IMR-90 (cell line): ENCODE data around the gene OR2V2. TPM values are rescaled to one million over a fixed set of nuclear protein-coding genes. Genes with fewer than 3 reads are reported as not detected.

Experiments used
- ATAC-seq: fragments of 200-7000 bp; cut with Tn5 transposase; 2 replicates; pipeline ENCODE4 v1.9.1; 2020; ENCODE audit warnings: low read depth, mild to moderate bottlenecking, moderate library complexity
- BruUV-seq: library from RNA; stranded (reverse); fragments of 400-500 nt; replicated peaks from 2 replicates; lab custom pipeline; 2021; lab: Mats Ljungman, UMichigan
- CTCF ChIA-PET: fragments of 300-600 bp; formaldehyde crosslinking; extraction: SDS; loops from one replicate; lab custom pipeline; 2021; ENCODE audit warnings: antibody characterized with exemption; lab: Yijun Ruan, JAX
- POLR2A ChIA-PET: fragments of 300-600 bp; sonication (Branson Sonifier 250); formaldehyde crosslinking; loops from one replicate; lab custom pipeline; 2022; ENCODE audit warnings: antibody characterized with exemption; ENCODE audit not compliant: unreplicated experiment; lab: Charles Lee
- DNase-seq: peaks from one replicate; pipeline ENCODE4 v3.0.0; 2013
- H2AFZ ChIP-seq: replicated peaks from 2 replicates; pipeline ENCODE3; 2013; ENCODE audit warnings: low read length, mild to moderate bottlenecking; ENCODE audit not compliant: poor library complexity
- H2AK5ac ChIP-seq: 2 replicates; pipeline ENCODE4 v1.6.1; 2013; ENCODE audit warnings: low read depth, low read length, inconsistent platforms
- H2AK9ac ChIP-seq: replicated peaks from 2 replicates; pipeline ENCODE3; 2013; ENCODE audit warnings: mild to moderate bottlenecking, low read depth, low read length, moderate library complexity; ENCODE audit not compliant: poor library complexity
- H2BK120ac ChIP-seq: 2 replicates; pipeline ENCODE4 v1.6.1; 2013; ENCODE audit warnings: low read depth, low read length, inconsistent platforms
- H2BK15ac ChIP-seq: 3 replicates; pipeline ENCODE4 v1.6.1; 2013; ENCODE audit warnings: low read depth, low read length, inconsistent platforms
- H2BK20ac ChIP-seq: 2 replicates; pipeline ENCODE4 v1.6.1; 2013; ENCODE audit warnings: low read depth, mild to moderate bottlenecking, inconsistent platforms, low read length, moderate library complexity
- H2BK5ac ChIP-seq: 2 replicates; pipeline ENCODE4 v1.6.1; 2013; ENCODE audit warnings: mild to moderate bottlenecking, low read depth, low read length, inconsistent platforms; ENCODE audit not compliant: poor library complexity, severe bottlenecking
- H3K14ac ChIP-seq: replicated peaks from 2 replicates; pipeline ENCODE4 v1.6.1; 2013; ENCODE audit warnings: low read depth, low read length, inconsistent platforms
- H3K18ac ChIP-seq: 2 replicates; pipeline ENCODE4 v1.6.1; 2013; ENCODE audit warnings: low read depth, low read length, control low read depth
- H3K23ac ChIP-seq: 2 replicates; pipeline ENCODE4 v1.6.1; 2013; ENCODE audit warnings: low read depth, low read length, inconsistent platforms
- H3K27ac ChIP-seq: 2 replicates; pipeline ENCODE4 v1.5.1; 2013; ENCODE audit warnings: mild to moderate bottlenecking, control low read depth, low read length; ENCODE audit not compliant: insufficient read depth
- H3K27me3 ChIP-seq: 2 replicates; pipeline ENCODE4 v1.6.1; 2013; ENCODE audit warnings: low read length; ENCODE audit not compliant: control insufficient read depth, insufficient read depth
- H3K36me3 ChIP-seq: 2 replicates; pipeline ENCODE4 v1.6.1; 2013; ENCODE audit warnings: low read length, mixed read lengths; ENCODE audit not compliant: control insufficient read depth, insufficient read depth
- H3K4ac ChIP-seq: 2 replicates; pipeline ENCODE4 v1.6.1; 2013; ENCODE audit warnings: low read depth, low read length, inconsistent platforms
- H3K4me1 ChIP-seq: 2 replicates; pipeline ENCODE4 v1.6.1; 2013; ENCODE audit warnings: low read length, mixed read lengths; ENCODE audit not compliant: control insufficient read depth, insufficient read depth
- H3K4me2 ChIP-seq: 2 replicates; pipeline ENCODE4 v1.6.1; 2013; ENCODE audit warnings: low read depth, mild to moderate bottlenecking, control low read depth, low read length, moderate library complexity
- H3K4me3 ChIP-seq: 2 replicates; pipeline ENCODE4 v1.5.1; 2013; ENCODE audit warnings: low read depth, mild to moderate bottlenecking, control low read depth, low read length, moderate library complexity; ENCODE audit not compliant: insufficient read depth
- H3K56ac ChIP-seq: 2 replicates; pipeline ENCODE4 v1.6.1; 2013; ENCODE audit warnings: low read length, inconsistent platforms; ENCODE audit not compliant: insufficient read depth; ENCODE audit errors: extremely low read depth
- H3K79me1 ChIP-seq, 2 experiments: 2 replicates each; pipeline ENCODE4 v1.6.1; 2013; ENCODE audit warnings: low read length in 2 of 2, inconsistent platforms in 1 of 2, low read depth in 1 of 2
- H3K9ac ChIP-seq: 2 replicates; pipeline ENCODE4 v1.6.1; 2013; ENCODE audit warnings: low read depth, low read length, control low read depth
- H3K9me1 ChIP-seq: 2 replicates; pipeline ENCODE4 v1.6.1; 2013; ENCODE audit warnings: low read length, inconsistent platforms; ENCODE audit not compliant: insufficient read depth
- H3K9me3 ChIP-seq: 2 replicates; pipeline ENCODE4 v1.6.1; 2013; ENCODE audit warnings: low read length; ENCODE audit not compliant: control insufficient read depth, insufficient read depth
- H4K20me1 ChIP-seq: 2 replicates; pipeline ENCODE4 v1.6.1; 2013; ENCODE audit warnings: low read length, inconsistent platforms; ENCODE audit not compliant: insufficient read depth
- H4K5ac ChIP-seq: 2 replicates; pipeline ENCODE4 v1.6.1; 2013; ENCODE audit warnings: mild to moderate bottlenecking, low read depth, low read length, control low read depth
- H4K8ac ChIP-seq, 2 experiments: 2 replicates each; pipeline ENCODE4 v1.6.1; 2013; ENCODE audit warnings: low read depth in 2 of 2, low read length in 2 of 2, control low read depth in 1 of 2, inconsistent platforms in 1 of 2
- H4K91ac ChIP-seq: 2 replicates; pipeline ENCODE4 v1.6.1; 2013; ENCODE audit warnings: low read depth, low read length, inconsistent platforms; ENCODE audit not compliant: insufficient read depth
- CHD1 ChIP-seq: IDR thresholded peaks from 2 replicates; pipeline ENCODE4 v1.6.1; 2012; ENCODE audit warnings: low read depth, low read length, improper control_type of control experiment
- CTCF ChIP-seq: conservative IDR thresholded peaks from 2 replicates; pipeline ENCODE4 v1.5.1; 2012; ENCODE audit warnings: mild to moderate bottlenecking, low read depth, low read length, improper control_type of control experiment
- ELK1 ChIP-seq: fragments of 150-350 bp; IDR thresholded peaks from 2 replicates; pipeline ENCODE4 v1.6.1; 2016; ENCODE audit warnings: low read depth, mild to moderate bottlenecking, low read length, moderate library complexity, borderline replicate concordance
- FOS ChIP-seq: fragments of 150-350 bp; IDR thresholded peaks from 2 replicates; pipeline ENCODE4 v1.6.1; 2016; ENCODE audit warnings: low read depth, low read length
- MAFK ChIP-seq: IDR thresholded peaks from 2 replicates; pipeline ENCODE4 v1.6.1; 2012; ENCODE audit warnings: low read depth, low read length, improper control_type of control experiment
- NFE2L2 ChIP-seq: fragments of 150-350 bp; IDR thresholded peaks from 2 replicates; pipeline ENCODE4 v1.6.1; 2016; ENCODE audit warnings: low read depth, mild to moderate bottlenecking, low read length
- RAD21 ChIP-seq: IDR thresholded peaks from 2 replicates; pipeline ENCODE4 v1.6.1; 2012; ENCODE audit warnings: low read length, improper control_type of control experiment
- RCOR1 ChIP-seq: IDR thresholded peaks from 2 replicates; pipeline ENCODE4 v1.6.1; 2012; ENCODE audit warnings: mild to moderate bottlenecking, low read length, improper control_type of control experiment; ENCODE audit not compliant: insufficient replicate concordance
- RFX5 ChIP-seq: IDR thresholded peaks from 2 replicates; pipeline ENCODE4 v1.8.0; 2012; ENCODE audit warnings: low read depth, mild to moderate bottlenecking, low read length, moderate library complexity
- SMC3 ChIP-seq: fragments of 150-350 bp; IDR thresholded peaks from 2 replicates; pipeline ENCODE4 v1.6.1; 2016; ENCODE audit warnings: low read depth, mild to moderate bottlenecking, antibody characterized with exemption, low read length, moderate library complexity
- WGBS, 2 experiments: methylation state at CpG; one replicate each; pipeline versions ENCODE4 v1.1.5 to v1.1.7; 2013; ENCODE audit warnings: missing lambda C conversion rate in 2 of 2; ENCODE audit not compliant: insufficient read length in 1 of 2; ENCODE audit errors: extremely low coverage in 2 of 2; 5-methylcytosine and 5-hydroxymethylcytosine counted together
- dilution Hi-C: fragments of 300-500 bp; cut with HindIII; formaldehyde crosslinking; loops from one replicate; pipeline ENCODE4 v1.14.3; 2018; ENCODE audit warnings: low sequenced_read_pairs; ENCODE audit not compliant: unreplicated experiment
- in situ Hi-C: fragments of 300-500 bp; cut with MboI; formaldehyde crosslinking; loops from 3 replicates; pipeline ENCODE4 v1.14.3; 2019; ENCODE audit warnings: low sequenced_read_pairs, inconsistent platforms, mixed read lengths
- intact Hi-C: fragments of 100-400 bp; cut with micrococcal nuclease; formaldehyde crosslinking; loops from 2 replicates; pipeline ENCODE4 v1.10.0; 2022
- polyA plus RNA-seq, 3 experiments: library from polyadenylated mRNA; depleted of rRNA; stranded (reverse); fragments of >200 nt; gene quantifications; 2 replicates each; pipeline ENCODE4 v1.2.3, GENCODE V29; 2012; ENCODE audit warnings: low replicate concordance in 1 of 3
- total RNA-seq: library from RNA; depleted of rRNA; stranded (reverse); fragments of >200 nt; gene quantifications from 2 replicates; pipeline ENCODE4 v1.2.3, GENCODE V29; 2012

The OR2V2 gene
- total and polyA plus RNA-seq, 2 of the 4 experiments (the other 2 are of a cell fraction): not detected

- no peak overlapping the region for H2AK9ac ChIP-seq
- H3K4ac ChIP-seq: no peak overlapping the region
- peaks cover 19% of the 10 kb centered on the region for H3K27me3 ChIP-seq
- H3K79me1 ChIP-seq: no peaks in the 10 kb centered on the region
- no peak overlapping the region for H3K14ac ChIP-seq
- no peak overlapping the region for H3K4me2 ChIP-seq
- no peak overlapping the region for H3K56ac ChIP-seq
- TF ChIP-seq MAFK: no peak
- no peak for TF ChIP-seq NFE2L2
- no peak for TF ChIP-seq ELK1
- TF ChIP-seq CHD1: no peak
- no peak for TF ChIP-seq RAD21
- no peak for TF ChIP-seq FOS
- TF ChIP-seq CTCF: no peak
- TF ChIP-seq RFX5: no peak
- TF ChIP-seq RCOR1: no peak
- TF ChIP-seq SMC3: no peak
- H4K91ac ChIP-seq: no peak overlapping the region
- no peak overlapping the region for H3K27ac ChIP-seq
- in situ Hi-C loops: no loop called here
- no peak overlapping the region for H2BK5ac ChIP-seq
- no peak overlapping the region for H2BK15ac ChIP-seq
- no peak overlapping the region for H4K5ac ChIP-seq
- H3K9me1 ChIP-seq: no peaks in the 10 kb centered on the region; the same call in 1 of the 2 replicates
- no peak overlapping the region for H2AK5ac ChIP-seq
- no peak for ATAC-seq
- no TSS peak for BruUV-seq
- H3K4me3 ChIP-seq: no peak overlapping the region
- no CpG with 5 or more reads among the region's 11 CpGs for WGBS, 2 experiments
- no peaks in the 10 kb centered on the region for H3K36me3 ChIP-seq
- H2AFZ ChIP-seq: peak overlapping the region; percentile 23
- no peaks in the 10 kb centered on the region for H3K4me1 ChIP-seq
- DNase-seq: no peak
- no peak overlapping the region for H3K23ac ChIP-seq
- H4K8ac ChIP-seq: no peak overlapping the region
- H3K18ac ChIP-seq: no peak overlapping the region
- no peaks in the 10 kb centered on the region for H4K20me1 ChIP-seq
- H2BK120ac ChIP-seq: no peak overlapping the region
- H3K9ac ChIP-seq: no peak overlapping the region
- H3K9me3 ChIP-seq: no peaks in the 10 kb centered on the region
- intact Hi-C loops: no loop called here
- ChIA-PET POLR2A (no interaction called here), CTCF (no interaction called here)
- no peak overlapping the region for H2BK20ac ChIP-seq
- dilution Hi-C loops: no loop called here
These were observed 37.8 kb upstream of the OR2V2 start for GRCh38 chr5:181109489-181110013.
